GM19099 (cell line): ENCODE data around the gene CEP41.

Source experiments
- POLR2A ChIP-seq: IDR thresholded peaks from 3 replicates; pipeline ENCODE4 v1.6.1; 2011; ENCODE audit warnings: low read depth; ENCODE audit not compliant: insufficient read length; ENCODE audit errors: extremely low read depth

The CEP41 gene

GRCh38 chr7:130363026-130363847 lies 77.6 kb downstream of the CEP41 start:
- no peak for TF ChIP-seq POLR2A

DNA sequence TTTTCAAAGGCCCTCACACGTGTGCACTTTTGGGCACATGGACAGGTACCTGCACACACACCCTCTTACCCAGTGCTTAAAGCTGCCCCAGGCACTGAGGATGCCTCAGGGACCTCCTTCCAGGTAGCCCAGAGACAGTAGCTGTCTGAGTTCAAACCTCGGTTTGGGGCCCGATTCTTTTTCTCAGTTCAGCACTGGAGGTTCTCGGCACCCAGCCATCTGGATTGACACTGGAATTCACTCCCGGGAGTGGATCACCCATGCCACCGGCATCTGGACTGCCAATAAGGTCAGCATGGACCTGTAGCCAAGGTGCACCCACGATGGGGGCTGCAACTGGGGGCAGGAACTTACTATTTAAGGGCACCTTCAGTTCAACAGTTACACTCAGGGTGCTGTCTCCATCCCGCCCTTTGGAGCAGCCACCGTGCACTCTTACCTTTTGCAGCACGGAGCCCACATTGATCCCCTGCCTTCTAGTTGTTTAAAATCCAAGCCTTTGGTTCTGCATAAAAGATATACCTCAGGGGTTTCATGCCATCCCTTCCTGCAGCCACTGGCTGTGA lies 78.5 kb downstream of the CEP41 start:
- no peak for TF ChIP-seq POLR2A

- TF ChIP-seq POLR2A, result no peak
Observed at GRCh38 chr7:130361681-130362080, 79.1 kb downstream of the CEP41 start.

- TF ChIP-seq POLR2A, result no peak
Observed at GRCh38 chr7:130360518-130360917, 80.3 kb downstream of the CEP41 start.

GRCh38 chr7:130359276-130359857 lies 81.4 kb downstream of the CEP41 start:
- TF ChIP-seq POLR2A, result no peak

DNA sequence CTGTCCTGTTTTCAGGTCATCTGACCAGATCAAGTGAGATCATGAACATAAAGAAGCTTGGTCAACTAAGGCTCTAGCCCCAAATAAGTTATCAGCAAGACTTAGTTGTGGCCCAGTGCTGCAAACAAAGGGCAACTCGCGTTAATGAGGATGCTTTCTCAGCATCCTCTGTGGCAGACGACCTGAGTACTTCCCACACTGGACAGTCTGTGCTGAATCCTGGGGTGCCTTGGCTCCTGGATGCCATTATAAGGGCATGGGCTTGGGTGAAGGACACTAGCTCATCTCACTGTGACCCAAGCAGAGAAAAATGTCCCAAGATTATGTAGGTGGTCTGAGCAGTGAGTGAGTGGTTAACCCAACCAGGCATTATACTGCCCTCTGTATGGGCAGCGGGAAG lies 82.3 kb downstream of the CEP41 start:
- no peak for TF ChIP-seq POLR2A

GRCh38 chr7:130356876-130357611 lies 83.8 kb downstream of the CEP41 start:
- no peak for TF ChIP-seq POLR2A

- TF ChIP-seq POLR2A, result no peak
Observed at GRCh38 chr7:130356121-130356875, 84.5 kb downstream of the CEP41 start.

DNA sequence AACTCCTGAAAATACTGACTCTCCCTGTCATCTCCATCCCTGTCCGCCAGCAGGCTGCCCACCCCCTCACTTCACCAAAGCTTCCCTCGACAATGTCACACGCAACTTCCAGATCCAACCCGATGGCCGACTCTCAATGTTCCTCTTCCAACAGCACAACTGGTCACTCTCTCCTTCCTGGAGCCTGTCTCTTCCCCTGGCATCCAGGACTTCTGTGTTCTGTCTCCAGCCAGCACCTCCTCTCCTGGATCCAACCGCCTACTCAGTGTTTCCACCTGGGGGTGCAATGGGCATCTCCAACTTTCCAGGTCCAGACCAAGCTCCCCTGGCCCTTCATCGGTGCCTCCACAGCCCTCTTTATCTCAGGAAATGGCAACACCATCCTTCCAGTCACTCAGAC lies 87.6 kb downstream of the CEP41 start:
- TF ChIP-seq POLR2A, result no peak

DNA sequence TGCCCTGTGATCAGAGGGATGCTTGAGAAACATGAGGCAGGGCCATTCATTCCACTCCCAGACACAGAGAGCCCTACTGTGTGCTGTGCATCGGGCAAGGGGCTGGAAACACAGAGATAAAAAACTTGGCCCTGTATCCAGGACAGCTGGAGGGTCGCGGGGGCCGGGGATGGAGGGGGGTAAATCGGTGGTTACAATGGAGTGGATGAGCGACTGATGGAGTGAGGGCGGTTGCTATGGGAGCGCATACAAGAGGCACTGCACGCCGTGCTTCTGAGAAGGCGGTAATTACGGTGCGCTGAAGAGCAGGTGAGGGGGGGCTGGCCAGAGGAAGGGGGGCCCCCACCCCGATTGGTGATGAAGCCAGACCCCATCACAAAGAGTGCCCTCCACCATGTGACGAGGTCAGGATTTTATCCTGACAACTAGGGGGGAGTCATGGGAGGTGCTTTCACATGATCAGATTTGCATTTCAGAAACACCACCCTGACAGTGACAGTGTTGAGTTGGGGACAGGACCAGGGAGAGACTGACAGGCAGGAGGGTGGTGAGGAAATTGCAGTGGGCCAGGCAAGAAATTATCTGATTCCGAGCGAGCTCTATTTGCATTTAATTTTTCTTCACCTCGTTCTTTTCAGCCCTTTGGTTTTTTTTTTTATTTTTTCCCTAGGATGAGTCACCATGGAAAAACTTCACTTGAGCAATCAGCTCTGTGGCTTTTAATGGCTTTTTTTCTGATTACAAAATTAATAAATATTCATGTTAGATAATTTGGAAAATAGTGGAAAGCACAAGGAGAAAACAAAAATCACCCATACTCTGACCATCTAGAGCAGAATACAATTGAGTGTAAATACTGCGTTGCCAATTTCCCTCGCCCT lies 88.4 kb downstream of the CEP41 start:
- no peak for TF ChIP-seq POLR2A

DNA sequence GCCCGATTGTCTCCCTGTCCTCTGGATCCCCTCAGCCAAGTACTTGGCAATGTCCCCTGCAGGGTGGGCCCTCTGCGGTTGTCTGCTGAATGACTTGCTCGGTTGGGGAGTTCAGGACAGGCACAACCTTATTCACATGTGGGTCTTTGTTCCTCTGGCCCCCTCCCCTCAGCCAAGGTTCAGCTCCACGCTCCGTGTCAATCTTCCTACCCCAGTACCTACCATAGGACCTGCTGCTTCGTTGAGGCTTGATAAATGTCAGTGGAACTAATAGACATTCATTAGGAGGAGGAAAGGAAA lies 89.1 kb downstream of the CEP41 start:
- no peak for TF ChIP-seq POLR2A

GRCh38 chr7:130350945-130351790 lies 89.6 kb downstream of the CEP41 start:
- TF ChIP-seq POLR2A, result no peak

GRCh38 chr7:130349911-130350782 lies 90.7 kb downstream of the CEP41 start:
- TF ChIP-seq POLR2A, result no peak

GRCh38 chr7:130346941-130347340 lies 93.9 kb downstream of the CEP41 start:
- no peak for TF ChIP-seq POLR2A
